ENCODE data around the gene DYSF. TPM values are rescaled to one million over a fixed set of nuclear protein-coding genes. Genes with fewer than 3 reads are reported as not detected.

The DYSF gene
- total RNA-seq, 1 experiment from 2014 or later: 0.89 TPM

- no peak for ATAC-seq
- RAD21 ChIA-PET (ENCODE audit: low non-redundant PET in 1 of 2, low total read pairs in 2 of 2, uncharacterized antibody in 2 of 2, unreplicated experiment in 2 of 2): no interaction called here
- Histone ChIP-seq H3K4me3 (replicated peaks in 1 of 2; ENCODE audit: low read depth in 1 of 2, low read length in 2 of 2) (no peak overlapping the region), H3K9me2 (ENCODE audit: insufficient read depth) (no peaks in the 10 kb centered on the region), H3K4me2 (ENCODE audit: low read length) (no peak overlapping the region), H3K9ac (ENCODE audit: low read length) (no peak overlapping the region), H2AFZ (ENCODE audit: low read depth, low read length, poor library complexity, severe bottlenecking) (no peak overlapping the region), H3K36me3 (ENCODE audit: control insufficient read depth in 1 of 2, insufficient read depth in 2 of 2, low read length in 2 of 2) (no peaks in the 10 kb centered on the region), H3K4me1 (ENCODE audit: control insufficient read depth in 1 of 2, insufficient read depth in 2 of 2, low read length in 2 of 2) (peaks cover 2 to 15% of the 10 kb centered on the region in 2 experiments; a peak in 3 of 4 replicates), H3K79me2 (ENCODE audit: insufficient read depth, low read length) (no peaks in the 10 kb centered on the region), H3K9me3 (ENCODE audit: control insufficient read depth in 1 of 2, insufficient read depth in 1 of 2, low read depth in 1 of 2, low read length in 2 of 2) (no peaks in the 10 kb centered on the region), H3K27me3 (ENCODE audit: insufficient read depth, low read length) (no peaks in the 10 kb centered on the region), H4K20me1 (ENCODE audit: insufficient read depth) (no peaks in the 10 kb centered on the region), H3K27ac (ENCODE audit: low read depth, low read length) (no peak overlapping the region)
- CTCF ChIA-PET: interaction anchor here (1.1 to 2.9 kb wide), 5 partner anchors 247 to 1341 kb away, joined by 3 to 13 read pairs (median 3); partner anchors contain the start of gene SPR
- no peak for DNase-seq (ENCODE audit: low read depth, low spot score)
- POLR2A ChIA-PET: no interaction called here
- TF ChIP-seq EZH2phosphoT487 (IDR thresholded peaks at IDR 0.05; ENCODE audit: borderline replicate concordance) (no peak), SP1 (IDR thresholded peaks at IDR 0.05; ENCODE audit: low read depth) (no peak), MAX (IDR thresholded peaks at IDR 0.05) (no peak), TCF7L2 (IDR thresholded peaks at IDR 0.05; ENCODE audit: borderline replicate concordance, extremely low read depth, insufficient read depth, insufficient read length) (no peak), ZFX (IDR thresholded peaks at IDR 0.05) (no peak), CBX3 (IDR thresholded peaks at IDR 0.05; ENCODE audit: low read depth) (no peak), POLR2A (IDR thresholded peaks at IDR 0.05; ENCODE audit: borderline replicate concordance, extremely low read depth, insufficient read depth, insufficient read length) (no peak), CTCF (IDR thresholded peaks at IDR 0.05 in 2 of 3, conservative IDR thresholded peaks at IDR 0.05 in 1 of 3; ENCODE audit: borderline replicate concordance in 1 of 3, insufficient read depth in 1 of 3, low read depth in 2 of 3, low read length in 2 of 3) (no peak), ATF3 (IDR thresholded peaks at IDR 0.05) (no peak), REST (IDR thresholded peaks at IDR 0.05; ENCODE audit: low read depth) (no peak)
- no TSS peak for BruUV-seq (replicated peaks)
- intact Hi-C loops (cut with micrococcal nuclease): loop anchor here (5.0 kb wide), 2 partner anchors 451 to 1341 kb away; partner anchors contain the start of gene SPR
Observed at GRCh38 chr2:71546275-71546638, 92.9 kb downstream of the DYSF start.
